Measurements from ENCODE around the gene ARPC5. TPM values are rescaled to one million over a fixed set of nuclear protein-coding genes. Genes with fewer than 3 reads are reported as not detected.
A peak's percentile ranks its signal among the peaks of the same experiment; 100 is the strongest.

The ARPC5 gene
- total and polyA plus RNA-seq, 2 experiments from 2014 or later: 144 to 183 TPM

GRCh38 chr1:183670169-183670568 lies 34.6 kb upstream of the ARPC5 start:
- TF ChIP-seq CTCF (IDR thresholded peaks at IDR 0.05; ENCODE audit: poor library complexity) (no peak), EZH2phosphoT487 (IDR thresholded peaks at IDR 0.05; ENCODE audit: low read depth, severe bottlenecking, unreplicated experiment) (no peak)
- Histone ChIP-seq H3K4me2 (no peak overlapping the region), H2AFZ (no peak overlapping the region), H3K4me3 (no peak overlapping the region), H3K27me3 (no peaks in the 10 kb centered on the region), H3K36me3 (replicated peaks; ENCODE audit: insufficient read depth, low read depth) (no peaks in the 10 kb centered on the region), H3K9me2 (replicated peaks; ENCODE audit: insufficient read depth) (no peaks in the 10 kb centered on the region), H3K9me3 (ENCODE audit: low read depth) (no peaks in the 10 kb centered on the region), H4K20me1 (ENCODE audit: insufficient read depth, poor library complexity, severe bottlenecking) (no peaks in the 10 kb centered on the region), H3K4me1 (ENCODE audit: insufficient read depth) (no peaks in the 10 kb centered on the region), H3K79me2 (no peaks in the 10 kb centered on the region), H3K27ac (no peak overlapping the region)
- WGBS (ENCODE audit: low lambda C conversion rate, missing lambda C conversion rate): 88% methylated on average over 1 of the region's 1 CpG
- no peak for DNase-seq (ENCODE audit: low spot score)

GRCh38 chr1:183656355-183656754 lies 20.8 kb upstream of the ARPC5 start:
- no peak for DNase-seq (ENCODE audit: low spot score)
- H3K4me2 ChIP-seq: no peak overlapping the region

GRCh38 chr1:183655562-183656075 lies 20.0 kb upstream of the ARPC5 start:
- Histone ChIP-seq H3K79me2 (no peaks in the 10 kb centered on the region), H3K4me3 (no peak overlapping the region), H4K20me1 (ENCODE audit: insufficient read depth, poor library complexity, severe bottlenecking) (no peaks in the 10 kb centered on the region), H3K4me1 (ENCODE audit: insufficient read depth) (peaks cover 18% of the 10 kb centered on the region), H3K4me2 (peak overlapping the region; percentile 30), H3K36me3 (replicated peaks; ENCODE audit: insufficient read depth, low read depth) (no peaks in the 10 kb centered on the region), H3K27ac (no peak overlapping the region), H3K9me2 (replicated peaks; ENCODE audit: insufficient read depth) (no peaks in the 10 kb centered on the region), H3K9me3 (ENCODE audit: low read depth) (no peaks in the 10 kb centered on the region), H2AFZ (peak overlapping the region; percentile 46), H3K27me3 (no peaks in the 10 kb centered on the region)
- peak; percentile 92 for DNase-seq (ENCODE audit: low spot score)
- TF ChIP-seq EZH2phosphoT487 (IDR thresholded peaks at IDR 0.05; ENCODE audit: low read depth, severe bottlenecking, unreplicated experiment) (no peak), EZH2 (IDR thresholded peaks at IDR 0.05; ENCODE audit: borderline replicate concordance) (no peak), CTCF (IDR thresholded peaks at IDR 0.05; ENCODE audit: poor library complexity) (peak; percentile 91)
- WGBS (ENCODE audit: low lambda C conversion rate, missing lambda C conversion rate): 15% methylated on average over 4 of the region's 4 CpGs

More at GRCh38 chr1:183656355-183656754, 20.8 kb upstream of the ARPC5 start:
- Histone ChIP-seq H3K27ac (no peak overlapping the region), H3K27me3 (no peaks in the 10 kb centered on the region), H4K20me1 (ENCODE audit: insufficient read depth, poor library complexity, severe bottlenecking) (no peaks in the 10 kb centered on the region), H3K79me2 (no peaks in the 10 kb centered on the region), H3K36me3 (replicated peaks; ENCODE audit: insufficient read depth, low read depth) (no peaks in the 10 kb centered on the region), H3K4me1 (ENCODE audit: insufficient read depth) (peaks cover 18% of the 10 kb centered on the region), H3K4me3 (no peak overlapping the region), H2AFZ (no peak overlapping the region), H3K9me3 (ENCODE audit: low read depth) (no peaks in the 10 kb centered on the region), H3K9me2 (replicated peaks; ENCODE audit: insufficient read depth) (no peaks in the 10 kb centered on the region)
- TF ChIP-seq EZH2 (IDR thresholded peaks at IDR 0.05; ENCODE audit: borderline replicate concordance) (no peak), EZH2phosphoT487 (IDR thresholded peaks at IDR 0.05; ENCODE audit: low read depth, severe bottlenecking, unreplicated experiment) (no peak), CTCF (IDR thresholded peaks at IDR 0.05; ENCODE audit: poor library complexity) (no peak)
- WGBS (ENCODE audit: low lambda C conversion rate, missing lambda C conversion rate): 88% methylated on average over 3 of the region's 3 CpGs

- Histone ChIP-seq H3K79me2 (peaks cover 2% of the 10 kb centered on the region), H4K20me1 (ENCODE audit: insufficient read depth, poor library complexity, severe bottlenecking) (no peaks in the 10 kb centered on the region)
Measured at GRCh38 chr1:183654706-183655105, 19.1 kb upstream of the ARPC5 start.

More at GRCh38 chr1:183654706-183655105, 19.1 kb upstream of the ARPC5 start:
- Histone ChIP-seq H3K4me2 (no peak overlapping the region), H3K27me3 (no peaks in the 10 kb centered on the region), H3K9me2 (replicated peaks; ENCODE audit: insufficient read depth) (no peaks in the 10 kb centered on the region), H2AFZ (no peak overlapping the region), H3K27ac (no peak overlapping the region), H3K4me1 (ENCODE audit: insufficient read depth) (peaks cover 18% of the 10 kb centered on the region), H3K4me3 (no peak overlapping the region), H3K9me3 (ENCODE audit: low read depth) (no peaks in the 10 kb centered on the region), H3K36me3 (replicated peaks; ENCODE audit: insufficient read depth, low read depth) (no peaks in the 10 kb centered on the region)
- TF ChIP-seq EZH2phosphoT487 (IDR thresholded peaks at IDR 0.05; ENCODE audit: low read depth, severe bottlenecking, unreplicated experiment): no peak
- TF ChIP-seq CTCF (IDR thresholded peaks at IDR 0.05; ENCODE audit: poor library complexity): no peak
- no peak for TF ChIP-seq EZH2 (IDR thresholded peaks at IDR 0.05; ENCODE audit: borderline replicate concordance)
- DNase-seq (ENCODE audit: low spot score): no peak

Data from hepatocyte (in vitro differentiated cells).